GM21360 (cell line): ENCODE results near the gene MYMK.
A peak's percentile ranks its signal among the peaks of the same experiment; 100 is the strongest.

ENCODE experiments used
- ATAC-seq: cut with Tn5 transposase; IDR thresholded peaks from one replicate; pipeline ENCODE4 v1.9.1; 2021; ENCODE audit warnings: mild to moderate bottlenecking, moderate library complexity; ENCODE audit not compliant: unreplicated experiment

MYMK gene

DNA sequence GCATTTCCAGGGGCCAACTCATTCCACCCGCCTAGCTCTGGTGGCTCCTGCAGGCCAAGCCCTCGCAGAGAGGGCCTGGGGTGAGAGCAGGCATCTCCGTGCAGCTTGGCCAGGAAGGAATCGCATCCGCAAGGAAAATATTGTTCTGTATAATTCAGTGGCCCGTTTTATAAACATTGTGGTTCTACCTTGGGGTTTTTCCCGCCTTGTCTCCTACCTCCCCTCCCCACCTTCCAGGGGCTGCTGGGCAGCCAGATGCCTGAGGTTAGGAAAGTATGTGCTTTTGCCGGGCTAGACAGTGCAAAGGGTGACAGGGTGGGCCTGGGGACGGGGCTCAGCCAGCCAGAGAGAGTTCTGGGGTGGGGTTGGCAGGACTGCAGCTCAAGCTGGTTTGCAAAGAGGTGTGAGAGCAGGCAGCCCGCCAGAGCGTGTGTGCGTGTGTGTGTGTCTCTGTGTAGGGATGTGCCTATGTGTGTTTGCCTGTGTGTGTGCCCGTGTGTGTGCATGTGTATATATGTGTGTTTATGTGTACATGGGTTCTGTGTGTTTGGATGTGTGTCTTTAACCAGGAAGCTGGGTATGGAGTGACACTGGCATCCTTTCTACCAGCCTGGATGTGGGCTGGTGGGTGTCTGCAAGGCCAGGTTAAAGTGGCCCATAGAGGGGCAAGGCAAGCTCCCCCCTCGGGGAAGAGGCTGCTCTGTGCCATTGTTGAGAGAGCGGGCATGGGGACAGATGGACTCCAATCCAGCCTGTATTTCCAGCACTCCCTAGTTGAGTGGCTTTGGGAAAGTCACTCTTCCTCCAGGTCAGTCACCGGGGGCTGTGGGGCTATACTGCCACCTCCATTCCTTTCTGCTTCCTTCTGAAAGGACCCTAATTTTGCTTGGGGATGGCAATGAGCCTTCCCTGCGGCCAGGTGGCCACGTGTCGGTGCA lies 35.2 kb downstream of the MYMK start:
- ATAC-seq = no peak

DNA sequence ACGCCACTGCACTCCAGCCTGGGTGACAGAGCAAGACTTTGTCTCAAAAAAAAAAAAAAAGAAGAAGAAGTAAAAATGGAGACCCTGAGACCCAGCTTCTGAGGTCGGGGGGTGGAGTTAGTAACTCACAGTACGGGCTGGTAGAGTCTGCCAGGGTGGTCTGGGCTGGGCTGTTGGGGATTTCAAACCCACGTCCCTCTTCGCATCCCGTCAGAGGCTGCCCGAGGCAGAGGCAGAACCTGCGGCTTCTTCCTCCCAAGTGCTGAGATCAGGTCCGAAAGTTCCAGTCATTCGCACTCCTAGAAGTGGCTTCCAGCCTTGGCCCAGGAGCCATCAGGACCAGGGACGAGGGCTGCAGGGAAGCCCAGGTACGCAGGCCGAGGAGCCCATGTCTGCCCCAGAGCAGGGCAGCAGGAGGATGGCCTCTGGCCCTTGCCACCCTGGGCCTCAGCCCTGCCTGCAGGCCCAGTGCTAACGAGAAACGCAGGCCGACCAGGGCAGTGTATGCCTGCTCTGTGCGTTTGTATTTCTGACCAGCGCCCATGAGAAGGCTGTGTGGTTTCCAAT lies 36.0 kb downstream of the MYMK start:
- ATAC-seq = no peak

DNA sequence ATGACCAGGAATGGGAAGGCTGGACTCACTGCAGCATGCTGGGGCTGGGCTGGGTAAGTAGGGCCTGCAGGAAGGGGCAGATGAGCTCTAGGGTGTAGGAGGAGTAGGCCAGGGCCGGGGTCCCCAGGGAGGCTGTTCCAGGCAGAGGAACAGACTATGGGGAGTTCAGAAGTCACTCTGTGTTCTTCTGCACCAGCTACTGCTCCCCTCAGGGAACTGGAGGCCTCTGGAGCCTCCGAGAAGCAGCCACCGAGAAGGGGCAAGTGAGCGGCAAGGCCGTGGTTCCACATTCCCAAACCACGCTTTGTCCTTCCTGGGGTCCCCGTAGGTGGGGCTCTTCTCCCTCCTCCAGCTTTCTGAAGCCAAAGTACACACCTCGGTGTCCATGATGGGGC lies 37.4 kb downstream of the MYMK start:
- ATAC-seq = no peak

DNA sequence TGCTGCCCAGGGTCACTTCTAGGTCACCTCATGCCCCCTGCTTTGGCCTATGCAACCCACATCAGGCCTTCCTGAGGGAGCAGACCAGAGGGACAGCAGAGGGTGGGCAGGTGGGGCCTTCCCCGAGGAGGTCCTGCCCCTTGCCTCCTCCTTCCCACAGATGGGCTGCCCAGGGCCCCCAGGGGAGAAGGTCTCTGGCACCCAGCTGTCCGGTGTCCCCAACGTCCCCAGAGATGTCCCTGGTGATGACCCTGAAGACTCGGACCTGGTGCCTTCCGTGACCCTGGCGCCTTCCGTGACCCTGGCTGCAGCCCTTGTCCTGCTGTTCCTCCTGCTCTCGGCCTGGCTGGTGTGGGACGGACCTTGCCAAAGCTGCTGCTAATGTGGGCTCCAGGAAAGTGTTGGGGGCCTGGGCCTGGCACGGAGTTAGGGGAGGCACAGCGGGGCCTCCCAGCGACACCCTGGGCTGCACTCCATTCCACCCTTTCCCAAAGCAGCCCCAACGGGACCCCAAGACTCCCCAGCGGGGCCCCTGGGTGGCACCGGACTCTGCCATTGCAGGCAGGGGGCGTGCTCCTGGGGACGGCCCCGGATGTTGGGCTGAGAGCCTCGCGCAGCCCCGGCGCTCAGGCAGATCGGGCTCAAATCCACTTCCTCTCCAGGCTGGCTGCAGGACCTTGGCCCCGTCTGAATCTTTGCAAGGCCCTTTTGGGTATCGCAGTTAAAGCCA lies 39.1 kb downstream of the MYMK start:
- ATAC-seq = no peak

GRCh38 chr9:133484671-133485437 lies 39.9 kb downstream of the MYMK start:
- ATAC-seq = no peak

GRCh38 chr9:133483611-133484010 lies 41.1 kb downstream of the MYMK start:
- no peak for ATAC-seq

DNA sequence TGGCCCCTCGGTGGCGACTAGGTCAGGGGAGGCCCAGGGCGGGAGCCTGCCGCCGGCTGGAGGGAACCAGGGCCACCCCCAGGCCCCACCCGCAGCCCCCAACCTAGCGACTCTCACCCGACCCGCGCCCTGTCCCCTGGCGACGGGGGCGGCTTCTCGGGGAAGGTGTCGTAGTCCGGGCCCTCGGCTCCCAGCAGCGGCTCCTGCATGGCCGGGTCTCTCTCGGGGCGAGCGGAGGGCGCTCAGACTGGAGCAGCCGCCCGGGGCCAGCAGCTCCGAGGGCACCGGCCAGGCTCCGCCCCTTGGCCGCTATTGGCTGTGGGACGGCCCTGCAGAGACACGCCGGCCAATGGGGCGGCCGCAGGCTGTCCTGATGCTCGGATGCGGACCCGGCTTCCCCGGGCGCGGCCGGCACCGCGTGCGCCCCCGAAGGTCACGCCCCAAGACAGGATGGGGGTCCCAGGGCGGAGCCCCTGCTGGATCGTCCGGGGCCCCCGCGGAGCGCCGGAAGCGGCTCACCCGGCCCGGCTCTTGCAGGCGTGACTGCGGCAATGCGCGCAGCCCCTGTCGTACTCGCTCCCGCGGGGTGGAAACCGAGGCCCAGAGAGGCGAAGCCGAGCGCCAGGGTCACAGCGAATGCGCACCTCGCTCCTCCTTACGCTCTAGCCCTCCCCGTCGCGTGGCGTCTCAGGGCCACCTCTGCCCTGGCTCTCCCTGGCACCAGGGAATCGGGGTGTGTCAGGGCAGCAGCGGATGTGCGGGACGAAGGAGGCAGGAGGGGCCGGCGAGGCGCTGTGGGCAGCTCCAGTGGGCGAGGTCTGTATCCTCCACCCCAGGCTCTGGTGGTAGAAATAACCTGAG lies 45.7 kb downstream of the MYMK start, which contains the start of gene SLC2A6:
Gene SLC2A6, minus strand, starts transcription at position 249 of the 861 bp plus-strand sequence. Its CDS starts 40 bp downstream, at position 209.
- ATAC-seq = peak; percentile 79

GRCh38 chr9:133477992-133478850 lies 46.5 kb downstream of the MYMK start:
- ATAC-seq = peak; percentile 20

DNA sequence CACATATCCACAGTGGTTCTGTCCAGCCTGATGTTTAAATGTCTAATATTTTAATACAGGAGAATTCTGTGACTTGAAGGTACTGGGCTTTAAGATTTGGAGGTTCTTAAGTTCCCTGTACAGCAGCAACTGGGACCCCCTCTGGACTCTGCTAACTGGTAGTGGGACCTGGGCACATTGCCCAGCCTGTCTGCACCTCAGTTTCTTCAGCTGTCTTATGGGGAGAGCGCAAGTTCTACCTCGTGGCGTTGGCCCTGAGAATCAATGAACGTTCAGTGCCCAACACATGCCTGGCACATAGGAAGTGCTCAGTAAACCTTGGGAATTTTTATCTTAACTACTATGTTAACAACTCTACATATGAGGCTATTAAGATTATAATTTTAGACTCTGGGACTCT lies 47.3 kb downstream of the MYMK start:
- no peak for ATAC-seq

DNA sequence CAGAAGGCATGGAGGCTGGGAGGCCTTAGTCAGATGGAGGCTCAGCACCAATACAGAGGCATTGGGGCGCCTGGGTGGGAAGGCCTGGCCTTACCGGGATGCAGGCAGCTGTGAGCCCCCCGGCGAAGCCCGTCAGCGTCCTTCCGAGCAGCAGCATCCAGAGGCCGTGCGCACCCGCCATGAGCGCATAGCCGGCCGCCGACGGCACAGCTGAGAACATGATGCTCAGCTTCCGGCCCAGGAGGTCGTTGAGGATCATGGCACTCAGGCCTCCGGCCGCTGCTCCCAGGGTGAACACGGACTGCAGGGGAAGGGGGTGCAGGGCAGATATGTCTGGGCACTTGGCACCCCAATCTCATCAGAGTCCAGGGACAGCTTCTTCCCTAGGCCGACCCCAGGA lies 47.8 kb downstream of the MYMK start:
- no peak for ATAC-seq

GRCh38 chr9:133476036-133476931 lies 48.5 kb downstream of the MYMK start:
- ATAC-seq = no peak

DNA sequence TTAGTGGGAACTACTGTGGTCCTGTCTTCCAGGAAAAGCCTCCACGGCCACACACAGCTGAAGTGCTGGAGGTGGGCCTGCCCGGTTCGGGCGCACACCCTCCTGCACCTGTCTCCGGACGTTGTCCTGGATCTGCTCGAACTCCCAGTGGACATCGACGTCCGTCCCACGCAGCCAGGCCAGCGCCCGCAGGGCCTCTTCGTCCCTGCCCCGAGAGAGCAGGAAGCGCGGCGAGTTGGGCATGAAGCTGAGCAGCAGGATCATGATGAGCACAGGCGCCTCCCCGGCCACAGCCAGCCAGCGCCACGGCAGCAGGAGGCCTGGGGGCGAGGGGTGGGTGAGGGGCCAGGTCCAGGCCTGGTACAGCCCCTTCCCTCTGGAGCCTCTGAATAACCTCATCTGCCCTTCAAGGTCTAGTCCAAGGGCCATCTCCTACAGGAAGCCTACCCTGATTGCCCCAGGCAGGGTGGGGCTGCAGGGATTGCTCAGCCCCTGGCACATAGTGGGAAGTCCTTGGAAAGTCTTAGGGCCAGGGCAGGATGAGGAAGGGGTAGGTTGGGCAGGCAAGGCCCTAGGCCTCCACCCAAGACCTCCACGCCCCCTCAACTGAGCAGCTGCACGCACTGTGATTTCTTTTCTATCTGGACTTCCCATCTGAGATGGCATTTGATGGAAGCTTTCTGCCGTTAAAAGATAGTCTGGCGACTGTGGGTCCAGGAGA lies 49.3 kb downstream of the MYMK start:
- no peak for ATAC-seq

DNA sequence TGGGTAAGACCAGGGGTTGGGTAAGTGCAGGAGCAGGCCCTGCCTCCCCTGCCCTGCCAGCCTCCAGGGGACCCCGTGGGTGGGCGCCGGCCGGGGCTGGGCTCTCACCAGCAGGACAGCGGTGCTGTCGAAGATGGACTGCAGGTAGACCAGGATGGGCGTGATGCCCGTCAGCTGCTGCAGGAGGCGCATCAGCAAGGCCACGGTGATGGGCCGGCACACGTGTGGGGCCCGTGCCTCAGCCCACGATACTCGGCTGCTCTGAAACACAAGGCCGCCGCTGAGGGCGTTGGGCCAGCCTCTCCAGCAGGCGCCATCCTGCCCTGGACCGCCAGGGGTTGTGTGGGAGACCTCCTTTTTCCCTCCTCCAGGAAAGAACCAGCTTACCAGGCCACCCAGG lies 49.9 kb downstream of the MYMK start:
- no peak for ATAC-seq

- no peak for ATAC-seq
Observed at GRCh38 chr9:133474215-133474614, 50.5 kb downstream of the MYMK start.

- no peak for ATAC-seq
Observed at GRCh38 chr9:133473743-133474142, 51.0 kb downstream of the MYMK start.

- ATAC-seq = no peak
Observed at GRCh38 chr9:133472753-133473378, 51.9 kb downstream of the MYMK start.

DNA sequence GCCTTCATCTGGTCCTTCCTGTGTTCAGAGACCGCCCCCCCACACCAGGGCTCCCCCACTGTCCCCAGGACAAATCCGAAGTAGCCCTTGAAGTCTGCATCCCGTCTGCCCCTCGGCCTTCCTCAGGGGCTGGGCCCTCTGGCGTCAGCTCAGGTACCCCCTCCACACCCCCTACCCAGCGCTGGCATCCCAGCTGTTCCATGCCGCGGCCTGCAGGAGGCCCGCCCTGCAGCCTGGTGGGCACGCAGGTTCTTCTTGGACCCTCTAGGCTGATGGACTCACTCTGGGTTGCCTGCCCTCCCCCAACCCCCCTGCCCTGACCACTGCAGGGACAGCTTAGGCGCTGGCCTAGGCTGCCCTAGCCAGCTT lies 52.5 kb downstream of the MYMK start:
- no peak for ATAC-seq
